ENCODE data around the gene PXN. TPM values are rescaled to one million over a fixed set of nuclear protein-coding genes. Genes with fewer than 3 reads are reported as not detected.

Gene PXN
- total RNA-seq, 2 experiments from 2014 or later = 229 to 230 TPM

DNA sequence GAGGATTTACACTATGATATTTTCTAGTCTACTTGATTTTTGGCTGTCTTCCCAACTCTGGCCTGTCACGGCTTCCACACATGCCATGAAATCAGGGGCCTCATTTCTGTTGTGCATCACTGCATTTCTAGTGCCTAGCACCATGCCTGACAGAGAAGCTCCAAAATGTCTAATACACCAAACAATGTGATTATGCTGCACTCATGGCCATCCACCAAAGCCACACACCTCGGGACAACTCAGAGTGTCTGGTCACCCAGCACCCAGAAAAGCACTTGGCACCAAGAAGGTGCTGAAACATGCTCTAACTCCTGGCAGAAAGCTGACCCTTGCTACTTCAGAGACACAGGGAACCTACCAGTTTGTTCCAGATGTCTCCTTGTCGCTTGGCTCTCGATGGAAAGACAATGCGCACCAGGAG is 82.3 kb downstream of the PXN start:
- no peaks in the 10 kb centered on the region for H3K4me1 ChIP-seq (ENCODE audit: insufficient read depth, low read length)
- Mint-ChIP-seq H3K9me3 (no peaks in the 10 kb centered on the region), H3K4me1 (ENCODE audit: low read depth) (peaks cover 8% of the 10 kb centered on the region), H3K27me3 (no peaks in the 10 kb centered on the region), H3K4me3 (no peak overlapping the region), H3K27ac (no peak overlapping the region), H3K36me3 (ENCODE audit: low read depth) (peaks cover 84% of the 10 kb centered on the region)
- H3K4me3 ChIP-seq (ENCODE audit: low read length) = no peak overlapping the region
- H3K27me3 ChIP-seq (ENCODE audit: control insufficient read depth in 1 of 2, insufficient read depth in 2 of 2, low read length in 2 of 2) = no peaks in the 10 kb centered on the region
- TF ChIP-seq, protein P1, sequence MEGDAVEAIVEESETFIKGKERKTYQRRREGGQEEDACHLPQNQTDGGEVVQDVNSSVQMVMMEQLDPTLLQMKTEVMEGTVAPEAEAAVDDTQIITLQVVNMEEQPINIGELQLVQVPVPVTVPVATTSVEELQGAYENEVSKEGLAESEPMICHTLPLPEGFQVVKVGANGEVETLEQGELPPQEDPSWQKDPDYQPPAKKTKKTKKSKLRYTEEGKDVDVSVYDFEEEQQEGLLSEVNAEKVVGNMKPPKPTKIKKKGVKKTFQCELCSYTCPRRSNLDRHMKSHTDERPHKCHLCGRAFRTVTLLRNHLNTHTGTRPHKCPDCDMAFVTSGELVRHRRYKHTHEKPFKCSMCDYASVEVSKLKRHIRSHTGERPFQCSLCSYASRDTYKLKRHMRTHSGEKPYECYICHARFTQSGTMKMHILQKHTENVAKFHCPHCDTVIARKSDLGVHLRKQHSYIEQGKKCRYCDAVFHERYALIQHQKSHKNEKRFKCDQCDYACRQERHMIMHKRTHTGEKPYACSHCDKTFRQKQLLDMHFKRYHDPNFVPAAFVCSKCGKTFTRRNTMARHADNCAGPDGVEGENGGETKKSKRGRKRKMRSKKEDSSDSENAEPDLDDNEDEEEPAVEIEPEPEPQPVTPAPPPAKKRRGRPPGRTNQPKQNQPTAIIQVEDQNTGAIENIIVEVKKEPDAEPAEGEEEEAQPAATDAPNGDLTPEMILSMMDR (IDR thresholded peaks at IDR 0.05) = no peak
- H3K36me3 ChIP-seq (ENCODE audit: insufficient read depth, low read length) = peaks cover 80% of the 10 kb centered on the region
- no peaks in the 10 kb centered on the region for H3K9me3 ChIP-seq (ENCODE audit: control insufficient read depth in 1 of 2, insufficient read depth in 1 of 2, low read length in 2 of 2)
- intact Hi-C loops (cut with DNase I, micrococcal nuclease) = no loop called here
- no peak for ATAC-seq (ENCODE audit: poor library complexity)
- CTCF ChIA-PET = no interaction called here
- no peak overlapping the region for H3K27ac ChIP-seq (ENCODE audit: low read depth in 1 of 2, low read length in 2 of 2)
- POLR2A ChIA-PET = no interaction called here
- DNase-seq = no peak

GRCh38 chr12:120181991-120182631 is 83.4 kb downstream of the PXN start:
- Mint-ChIP-seq H3K27me3 (no peaks in the 10 kb centered on the region), H3K9me3 (no peaks in the 10 kb centered on the region), H3K36me3 (ENCODE audit: low read depth) (peaks cover 88% of the 10 kb centered on the region), H3K4me1 (ENCODE audit: low read depth) (peaks cover 8% of the 10 kb centered on the region), H3K4me3 (no peak overlapping the region), H3K27ac (no peak overlapping the region)
- Histone ChIP-seq H3K27ac (ENCODE audit: low read depth in 1 of 2, low read length in 2 of 2) (no peak overlapping the region), H3K36me3 (ENCODE audit: insufficient read depth, low read length) (peaks cover 81% of the 10 kb centered on the region), H3K9me3 (ENCODE audit: control insufficient read depth in 1 of 2, insufficient read depth in 1 of 2, low read length in 2 of 2) (no peaks in the 10 kb centered on the region), H3K27me3 (ENCODE audit: control insufficient read depth in 1 of 2, insufficient read depth in 2 of 2, low read length in 2 of 2) (no peaks in the 10 kb centered on the region), H3K4me3 (ENCODE audit: low read length) (no peak overlapping the region), H3K4me1 (ENCODE audit: insufficient read depth, low read length) (no peaks in the 10 kb centered on the region)
- TF ChIP-seq, protein P1 (IDR thresholded peaks at IDR 0.05) = no peak
- POLR2A ChIA-PET = interaction anchor here (0.6 kb wide), 1 partner anchor 354 kb away, joined by 4 read pairs; no protein-coding TSS in a partner anchor
- DNase-seq (no peak), ATAC-seq (ENCODE audit: poor library complexity) (no peak)
- CTCF ChIA-PET = interaction anchor here (0.7 kb wide), 1 partner anchor 48 kb away, joined by 4 read pairs; no protein-coding TSS in a partner anchor
- intact Hi-C loops (cut with DNase I, micrococcal nuclease) = no loop called here

- H3K9me3 Mint-ChIP-seq = no peaks in the 10 kb centered on the region
- CTCF ChIA-PET = no interaction called here
- H3K27me3 Mint-ChIP-seq = no peaks in the 10 kb centered on the region
- DNase-seq (no peak), ATAC-seq (ENCODE audit: poor library complexity) (no peak)
- H3K36me3 ChIP-seq (ENCODE audit: insufficient read depth, low read length) = peaks cover 82% of the 10 kb centered on the region
- no peak overlapping the region for H3K4me3 Mint-ChIP-seq
- no peak overlapping the region for H3K4me3 ChIP-seq (ENCODE audit: low read length)
- no peaks in the 10 kb centered on the region for H3K9me3 ChIP-seq (ENCODE audit: control insufficient read depth in 1 of 2, insufficient read depth in 1 of 2, low read length in 2 of 2)
- TF ChIP-seq, protein P1 (IDR thresholded peaks at IDR 0.05) = no peak
- H3K27ac Mint-ChIP-seq = no peak overlapping the region
- intact Hi-C loops (cut with DNase I, micrococcal nuclease) = no loop called here
- H3K4me1 ChIP-seq (ENCODE audit: insufficient read depth, low read length) = no peaks in the 10 kb centered on the region
- POLR2A ChIA-PET = no interaction called here
- H3K4me1 Mint-ChIP-seq (ENCODE audit: low read depth) = no peaks in the 10 kb centered on the region
- H3K36me3 Mint-ChIP-seq (ENCODE audit: low read depth) = peaks cover 88% of the 10 kb centered on the region
- no peak overlapping the region for H3K27ac ChIP-seq (ENCODE audit: low read depth in 1 of 2, low read length in 2 of 2)
- no peaks in the 10 kb centered on the region for H3K27me3 ChIP-seq (ENCODE audit: control insufficient read depth in 1 of 2, insufficient read depth in 2 of 2, low read length in 2 of 2)
Measured at GRCh38 chr12:120180975-120181374, 84.6 kb downstream of the PXN start.
